Ascending aorta (tissue), 2 donors: ENCODE results near the gene KRT85. TPM values are rescaled to one million over a fixed set of nuclear protein-coding genes. Genes with fewer than 3 reads are reported as not detected.

Experiments
- DNase-seq, 2 donors: peaks; one replicate each; pipeline ENCODE4 v3.0.0-alpha.2; 2019; ENCODE audit warnings: low spot score in 2 of 2
- H3K27ac ChIP-seq, 2 donors: fragments of 200-600 bp; sonication (generic); one replicate each; pipeline ENCODE4 v1.5.1; 2016 to 2017; ENCODE audit warnings: mild to moderate bottlenecking in 1 of 2
- H3K27me3 ChIP-seq: fragments of 200-600 bp; sonication (generic); one replicate; pipeline ENCODE4 v1.5.1; 2017
- H3K36me3 ChIP-seq, 2 donors: fragments of 200-600 bp; sonication (generic); one replicate each; pipeline ENCODE4 v1.5.1; 2016
- H3K4me1 ChIP-seq, 2 donors: fragments of 200-600 bp; sonication (generic); one replicate each; pipeline ENCODE4 v1.5.1; 2016 to 2017; ENCODE audit warnings: mild to moderate bottlenecking in 1 of 2
- H3K4me3 ChIP-seq, 2 donors: fragments of 200-600 bp; sonication (generic); one replicate each; pipeline ENCODE4 v1.5.1; 2016 to 2017; ENCODE audit warnings: mild to moderate bottlenecking in 1 of 2
- H3K9me3 ChIP-seq, 2 donors: fragments of 200-600 bp; sonication (generic); one replicate each; pipeline ENCODE4 v1.5.1; 2016
- intact Hi-C: fragments of 100-400 bp; cut with DNase I; formaldehyde crosslinking; loops from one replicate; pipeline ENCODE4 v1.15.1; 2023
- total RNA-seq: library from RNA; depleted of rRNA; stranded (reverse); fragments of >200 nt; gene quantifications from one replicate; pipeline ENCODE4 v1.1.0, GENCODE V29; 2016
- TF ChIP-seq, protein P1 (sequence below), 3 experiments: fragments of 200-600 bp in 2 of 3; fragments of 450-650 bp in 1 of 3; sonication (generic) in 2 of 3; IDR thresholded peaks; one replicate each; pipeline ENCODE4 v1.5.1; 2016 to 2019; ENCODE audit warnings: antibody characterized with exemption in 3 of 3, mild to moderate bottlenecking in 1 of 3, moderate library complexity in 1 of 3

Gene KRT85
- total RNA-seq, 1 donor from 2014 or later, result not detected

DNA sequence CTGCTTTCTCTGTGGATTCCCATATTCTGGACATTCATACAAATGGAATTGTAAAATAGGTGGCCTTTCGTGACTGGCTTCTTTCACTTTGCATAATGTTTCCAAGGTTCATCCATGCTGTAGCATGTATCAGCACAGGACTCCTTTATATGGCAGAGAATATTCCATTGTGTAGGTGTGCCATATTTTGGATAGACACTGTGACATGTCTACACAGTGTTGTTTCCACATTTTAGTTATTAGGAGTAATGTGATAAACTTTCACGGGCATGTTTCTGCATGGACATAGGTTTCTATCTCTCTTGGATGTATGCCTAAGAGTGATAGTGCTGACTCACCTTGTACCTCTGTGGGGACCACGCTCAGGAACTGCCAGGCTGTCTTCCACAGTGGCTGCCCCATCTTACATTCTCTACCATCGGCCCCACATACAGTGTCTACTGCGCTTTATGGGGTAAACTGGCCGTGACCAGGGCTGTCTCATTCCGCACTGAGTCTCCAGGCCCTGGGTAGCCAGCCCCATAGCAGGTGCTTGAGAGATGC is 25.3 kb upstream of the KRT85 start:
- DNase-seq, result no peak
- intact Hi-C loops, result no loop called here

GRCh38 chr12:52391618-52392002 is 24.3 kb upstream of the KRT85 start:
- DNase-seq, result no peak
- Histone ChIP-seq H3K27ac (no peak overlapping the region), H3K36me3 (no peaks in the 10 kb centered on the region), H3K4me3 (no peak overlapping the region), H3K27me3 (no peaks in the 10 kb centered on the region), H3K4me1 (no peaks in the 10 kb centered on the region), H3K9me3 (no peaks in the 10 kb centered on the region)
- intact Hi-C loops, result no loop called here
- TF ChIP-seq, protein P1, sequence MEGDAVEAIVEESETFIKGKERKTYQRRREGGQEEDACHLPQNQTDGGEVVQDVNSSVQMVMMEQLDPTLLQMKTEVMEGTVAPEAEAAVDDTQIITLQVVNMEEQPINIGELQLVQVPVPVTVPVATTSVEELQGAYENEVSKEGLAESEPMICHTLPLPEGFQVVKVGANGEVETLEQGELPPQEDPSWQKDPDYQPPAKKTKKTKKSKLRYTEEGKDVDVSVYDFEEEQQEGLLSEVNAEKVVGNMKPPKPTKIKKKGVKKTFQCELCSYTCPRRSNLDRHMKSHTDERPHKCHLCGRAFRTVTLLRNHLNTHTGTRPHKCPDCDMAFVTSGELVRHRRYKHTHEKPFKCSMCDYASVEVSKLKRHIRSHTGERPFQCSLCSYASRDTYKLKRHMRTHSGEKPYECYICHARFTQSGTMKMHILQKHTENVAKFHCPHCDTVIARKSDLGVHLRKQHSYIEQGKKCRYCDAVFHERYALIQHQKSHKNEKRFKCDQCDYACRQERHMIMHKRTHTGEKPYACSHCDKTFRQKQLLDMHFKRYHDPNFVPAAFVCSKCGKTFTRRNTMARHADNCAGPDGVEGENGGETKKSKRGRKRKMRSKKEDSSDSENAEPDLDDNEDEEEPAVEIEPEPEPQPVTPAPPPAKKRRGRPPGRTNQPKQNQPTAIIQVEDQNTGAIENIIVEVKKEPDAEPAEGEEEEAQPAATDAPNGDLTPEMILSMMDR (IDR thresholded peaks at IDR 0.05), result no peak

More for the DNA sequence above, 25.3 kb upstream of the KRT85 start:
- Histone ChIP-seq H3K4me3 (no peak overlapping the region), H3K27me3 (no peaks in the 10 kb centered on the region), H3K36me3 (no peaks in the 10 kb centered on the region), H3K4me1 (no peaks in the 10 kb centered on the region), H3K9me3 (no peaks in the 10 kb centered on the region), H3K27ac (no peak overlapping the region)
- TF ChIP-seq, protein P1 (IDR thresholded peaks at IDR 0.05), result no peak

- DNase-seq, result no peak
Measured at GRCh38 chr12:52390739-52391617, 23.7 kb upstream of the KRT85 start.

GRCh38 chr12:52389313-52390207 is 22.3 kb upstream of the KRT85 start:
- H3K27ac ChIP-seq, result no peak overlapping the region
- no peaks in the 10 kb centered on the region for H3K4me1 ChIP-seq
- H3K36me3 ChIP-seq, result no peaks in the 10 kb centered on the region
- no peak for DNase-seq
- H3K9me3 ChIP-seq, result no peaks in the 10 kb centered on the region
- H3K4me3 ChIP-seq, result no peak overlapping the region
- intact Hi-C loops, result no loop called here
- TF ChIP-seq, protein P1 (IDR thresholded peaks at IDR 0.05), result no peak
- H3K27me3 ChIP-seq, result no peaks in the 10 kb centered on the region

More at GRCh38 chr12:52390739-52391617, 23.7 kb upstream of the KRT85 start:
- H3K4me1 ChIP-seq, result no peaks in the 10 kb centered on the region
- no peak overlapping the region for H3K4me3 ChIP-seq
- H3K36me3 ChIP-seq, result no peaks in the 10 kb centered on the region
- TF ChIP-seq, protein P1 (IDR thresholded peaks at IDR 0.05), result peak in 1 of 3 experiments; percentile 23
- H3K27ac ChIP-seq, result no peak overlapping the region
- intact Hi-C loops, result no loop called here
- no peaks in the 10 kb centered on the region for H3K9me3 ChIP-seq
- no peaks in the 10 kb centered on the region for H3K27me3 ChIP-seq

DNA sequence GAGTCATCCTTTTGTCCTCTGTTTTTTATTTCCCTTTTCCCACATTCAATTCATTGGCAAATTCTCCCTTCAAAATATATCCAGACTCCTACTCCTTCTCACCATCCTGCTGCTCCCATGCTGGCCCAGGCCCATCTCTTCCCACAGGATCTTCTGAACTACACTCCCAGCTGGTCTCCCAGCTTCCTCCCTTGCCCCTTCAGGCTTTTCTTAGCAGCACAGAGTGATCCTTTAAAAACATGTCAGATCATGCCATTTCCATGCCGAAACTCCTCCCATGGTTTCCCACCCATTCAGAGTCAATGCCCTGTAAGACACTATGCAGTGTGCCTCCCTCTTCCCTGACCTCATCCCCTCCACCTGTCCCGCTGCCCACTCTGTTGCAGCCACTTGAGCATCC is 20.6 kb upstream of the KRT85 start:
- TF ChIP-seq, protein P1 (IDR thresholded peaks at IDR 0.05), result no peak
- DNase-seq, result no peak
- no peaks in the 10 kb centered on the region for H3K9me3 ChIP-seq
- intact Hi-C loops, result no loop called here
- no peaks in the 10 kb centered on the region for H3K27me3 ChIP-seq
- no peak overlapping the region for H3K27ac ChIP-seq
- no peaks in the 10 kb centered on the region for H3K4me1 ChIP-seq
- no peaks in the 10 kb centered on the region for H3K36me3 ChIP-seq
- no peak overlapping the region for H3K4me3 ChIP-seq
